ENCODE measurements around the gene SARS2. TPM values are rescaled to one million over a fixed set of nuclear protein-coding genes. Genes with fewer than 3 reads are reported as not detected.

Gene SARS2
- total and polyA plus RNA-seq, 9 donors: 5.0 to 20.6 (median 18.0) TPM

DNA sequence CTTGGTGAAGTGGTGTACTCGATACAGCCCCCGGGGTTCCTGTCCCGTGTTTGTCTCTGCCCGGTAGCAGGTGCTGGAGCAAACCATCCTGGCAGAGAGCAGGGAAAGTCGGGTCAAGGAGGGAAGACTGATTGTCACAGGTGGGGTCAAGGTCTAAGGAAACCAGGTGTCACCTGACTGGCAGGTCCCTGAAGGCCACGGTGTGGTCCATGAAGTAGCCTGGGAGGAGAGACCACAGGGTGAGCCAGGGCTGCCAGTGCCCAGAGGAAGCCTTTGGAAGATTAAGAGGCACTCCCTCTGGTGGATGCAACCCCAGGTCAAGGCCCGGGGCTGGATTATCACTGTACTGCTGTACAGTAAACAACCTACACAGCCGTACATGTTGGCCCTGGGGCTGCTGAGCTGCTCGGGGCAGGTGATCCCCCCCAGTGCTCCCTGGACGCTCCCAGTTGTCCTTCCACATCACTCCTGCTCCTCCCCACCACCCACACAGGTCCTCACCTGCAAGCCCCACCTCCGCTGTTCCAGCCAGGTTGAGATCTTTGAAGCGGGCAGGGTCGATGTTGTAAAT is 12.6 kb downstream of the SARS2 start:
- intact Hi-C loops (cut with DNase I): loop anchor here in 2 of 4 donors (10.0 kb wide), 3 partner anchors 373 to 513 kb away; partner anchors contain the start of gene FAM98C (in 1 of the 2)
- Histone ChIP-seq H3K4me1 (ENCODE audit: insufficient read depth) (no peaks in the 10 kb centered on the region), H3K4me3 (no peak overlapping the region), H3K27me3 (no peaks in the 10 kb centered on the region), H3K36me3 (no peaks in the 10 kb centered on the region), H3K27ac (no peak overlapping the region), H3K9me3 (no peaks in the 10 kb centered on the region)
- TF ChIP-seq CTCF (IDR thresholded peaks at IDR 0.05): no peak
- no peak for TF ChIP-seq EP300 (IDR thresholded peaks at IDR 0.05)
- no peak for TF ChIP-seq POLR2A (IDR thresholded peaks at IDR 0.05)
- 44 to 61% (median 49%) methylated on average over 13 of the region's 13 CpGs for WGBS, 3 donors
- peak in 1 of 5 donors; percentile 36 for DNase-seq

- no peaks in the 10 kb centered on the region for H3K4me1 ChIP-seq (ENCODE audit: insufficient read depth)
- intact Hi-C loops (cut with DNase I): loop anchor here in 2 of 4 donors (10.0 kb wide), 3 partner anchors 373 to 513 kb away; partner anchors contain the start of gene FAM98C (in 1 of the 2)
Observed at GRCh38 chr19:38917516-38917915, 13.0 kb downstream of the SARS2 start.

GRCh38 chr19:38915329-38916321 is 14.9 kb downstream of the SARS2 start:
- Histone ChIP-seq H3K4me1 (ENCODE audit: insufficient read depth) (no peaks in the 10 kb centered on the region), H3K36me3 (no peaks in the 10 kb centered on the region), H3K4me3 (no peak overlapping the region), H3K27ac (no peak overlapping the region), H3K27me3 (no peaks in the 10 kb centered on the region), H3K9me3 (no peaks in the 10 kb centered on the region)
- 81 to 91% (median 85%) methylated on average over 42 to 44 of the region's 44 CpGs for WGBS, 3 donors
- TF ChIP-seq POLR2A (IDR thresholded peaks at IDR 0.05) (no peak), CTCF (IDR thresholded peaks at IDR 0.05) (no peak), EP300 (IDR thresholded peaks at IDR 0.05) (no peak)
- peak in 1 of 5 donors; percentile 28 for DNase-seq
- intact Hi-C loops (cut with DNase I): loop anchor here in 2 of 4 donors (10.0 kb wide), 3 partner anchors 371 to 511 kb away; partner anchors contain the start of gene FAM98C (in 1 of the 2)

More at GRCh38 chr19:38917516-38917915, 13.0 kb downstream of the SARS2 start:
- TF ChIP-seq CTCF (IDR thresholded peaks at IDR 0.05) (no peak), POLR2A (IDR thresholded peaks at IDR 0.05) (no peak), EP300 (IDR thresholded peaks at IDR 0.05) (no peak)
- 56 to 76% (median 69%) methylated on average over 9 of the region's 9 CpGs for WGBS, 3 donors
- DNase-seq: peak in 1 of 5 donors; percentile 31
- Histone ChIP-seq H3K27me3 (no peaks in the 10 kb centered on the region), H3K27ac (no peak overlapping the region), H3K4me3 (no peak overlapping the region), H3K36me3 (no peaks in the 10 kb centered on the region), H3K9me3 (no peaks in the 10 kb centered on the region)

GRCh38 chr19:38913958-38914357 is 16.6 kb downstream of the SARS2 start:
- no peaks in the 10 kb centered on the region for H3K27me3 ChIP-seq
- no peaks in the 10 kb centered on the region for H3K9me3 ChIP-seq
- intact Hi-C loops (cut with DNase I): loop anchor here in 2 of 4 donors (10.0 kb wide), 3 partner anchors 369 to 509 kb away; partner anchors contain the start of gene FAM98C (in 1 of the 2)
- TF ChIP-seq POLR2A (IDR thresholded peaks at IDR 0.05) (no peak), CTCF (IDR thresholded peaks at IDR 0.05) (no peak), EP300 (IDR thresholded peaks at IDR 0.05) (no peak)
- H3K4me3 ChIP-seq: no peak overlapping the region
- 87 to 91% (median 91%) methylated on average over 8 of the region's 8 CpGs for WGBS, 3 donors
- no peak overlapping the region for H3K27ac ChIP-seq
- H3K36me3 ChIP-seq: no peaks in the 10 kb centered on the region
- DNase-seq: no peak
- no peaks in the 10 kb centered on the region for H3K4me1 ChIP-seq (ENCODE audit: insufficient read depth)

All from ovary (tissue), 9 donors.